CD4-positive, alpha-beta T cell treated with Interleukin-4 for 1 hour (primary cell): Measurements from ENCODE around the gene CARNS1.
"Not testable (repeated sequence)": the region's sequence is repeated elsewhere in the genome, so short reads cannot be mapped to it uniquely, and the experiment has no call there.

Experiments used
- DNase-seq, 2 donors: peaks; one replicate each; pipeline ENCODE4 v3.0.0-alpha.2; 2020 to 2022

CARNS1 gene

DNA sequence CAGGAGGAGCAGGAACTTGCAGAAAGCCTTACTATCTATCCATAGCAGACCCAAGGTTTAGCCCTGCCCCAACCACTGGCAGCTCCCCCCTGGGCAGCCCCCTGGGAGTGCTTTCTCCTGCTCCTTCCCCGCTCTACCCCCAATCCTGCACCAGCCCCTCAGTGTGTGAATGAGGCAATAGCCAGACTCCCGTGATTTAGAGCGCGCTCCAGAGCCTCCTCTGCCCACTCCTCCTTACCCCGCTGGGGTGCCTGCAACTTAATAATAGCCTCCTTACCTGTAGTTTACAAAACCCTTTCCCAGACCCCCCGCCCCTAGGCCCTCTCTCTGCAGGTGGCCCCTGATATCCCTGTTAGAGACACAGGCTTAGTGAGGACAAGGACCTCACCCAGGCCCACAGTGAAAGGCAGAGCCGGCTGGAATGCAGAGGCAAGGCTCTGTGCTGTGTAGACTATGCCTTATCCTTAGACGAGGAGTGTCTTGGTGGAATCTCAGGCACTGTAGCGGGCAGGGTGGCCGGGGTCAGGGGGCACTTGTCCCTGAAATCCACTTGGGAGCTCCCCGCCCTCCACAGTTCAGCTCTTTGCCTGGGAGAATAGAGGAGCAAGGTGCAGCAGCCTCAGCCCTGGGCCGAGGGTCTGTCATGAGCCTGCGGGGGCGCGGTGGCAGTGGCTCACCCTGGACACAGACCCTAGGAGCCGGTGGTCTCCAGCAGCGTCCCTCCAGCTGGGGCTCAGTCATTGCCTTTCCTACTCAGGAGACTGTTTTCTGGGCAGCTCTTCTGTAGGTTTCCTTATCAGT is 4.3 kb upstream of the CARNS1 start:
- no peak for DNase-seq

DNA sequence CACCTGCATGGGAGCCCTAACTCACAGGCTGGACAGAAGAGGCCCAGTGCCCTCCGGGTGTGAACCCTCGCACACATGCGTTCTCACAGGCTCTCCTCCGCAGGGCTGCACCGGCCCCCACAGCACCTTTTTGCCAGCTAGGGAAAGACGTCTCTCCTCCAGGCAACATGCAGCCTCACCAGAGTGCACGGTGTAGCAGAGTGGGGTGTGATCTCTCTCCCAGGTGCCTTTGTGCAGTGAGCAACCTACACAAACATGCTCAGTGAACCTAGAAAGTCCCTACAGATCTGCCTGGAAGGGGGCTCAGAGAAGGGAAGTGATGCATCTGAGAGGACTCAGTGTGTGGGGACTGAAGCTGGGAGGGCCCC is 3.7 kb upstream of the CARNS1 start:
- DNase-seq = no peak

DNA sequence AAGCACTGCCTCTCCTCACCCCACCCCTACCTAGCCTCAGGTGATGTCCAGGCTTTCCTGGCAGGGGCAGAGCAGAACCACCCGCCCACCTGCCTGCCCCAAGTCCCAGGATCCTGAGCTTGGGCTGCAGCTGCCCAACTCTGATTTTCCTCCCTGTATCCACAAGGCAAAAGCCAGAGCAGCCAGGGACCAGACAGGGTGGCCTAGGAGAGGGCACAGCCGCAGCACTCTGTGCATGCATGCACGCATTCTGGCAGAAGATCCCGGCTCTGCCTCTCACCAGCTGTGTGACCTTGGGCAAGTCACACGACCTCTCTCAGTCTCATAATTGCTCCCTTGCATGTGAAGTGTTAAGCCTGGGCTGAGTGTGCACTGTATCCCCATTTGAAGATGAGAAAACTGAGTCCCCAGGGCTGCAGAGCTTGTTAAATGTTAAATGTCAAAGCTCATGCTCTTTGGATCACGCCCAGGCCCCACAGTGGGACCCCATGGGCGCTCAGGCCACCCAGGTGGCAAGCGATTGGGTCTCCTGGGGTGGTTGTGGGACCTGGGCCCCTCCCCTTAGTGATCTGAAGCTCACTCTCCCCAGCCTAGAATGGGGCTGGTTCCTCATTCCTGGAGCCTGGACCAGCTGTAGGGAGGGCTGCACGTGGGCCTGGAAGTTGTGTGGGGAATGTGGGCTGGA is 2.8 kb upstream of the CARNS1 start:
- no peak for DNase-seq

GRCh38 chr11:67413266-67413849 is 2.1 kb upstream of the CARNS1 start:
- DNase-seq = no peak

DNA sequence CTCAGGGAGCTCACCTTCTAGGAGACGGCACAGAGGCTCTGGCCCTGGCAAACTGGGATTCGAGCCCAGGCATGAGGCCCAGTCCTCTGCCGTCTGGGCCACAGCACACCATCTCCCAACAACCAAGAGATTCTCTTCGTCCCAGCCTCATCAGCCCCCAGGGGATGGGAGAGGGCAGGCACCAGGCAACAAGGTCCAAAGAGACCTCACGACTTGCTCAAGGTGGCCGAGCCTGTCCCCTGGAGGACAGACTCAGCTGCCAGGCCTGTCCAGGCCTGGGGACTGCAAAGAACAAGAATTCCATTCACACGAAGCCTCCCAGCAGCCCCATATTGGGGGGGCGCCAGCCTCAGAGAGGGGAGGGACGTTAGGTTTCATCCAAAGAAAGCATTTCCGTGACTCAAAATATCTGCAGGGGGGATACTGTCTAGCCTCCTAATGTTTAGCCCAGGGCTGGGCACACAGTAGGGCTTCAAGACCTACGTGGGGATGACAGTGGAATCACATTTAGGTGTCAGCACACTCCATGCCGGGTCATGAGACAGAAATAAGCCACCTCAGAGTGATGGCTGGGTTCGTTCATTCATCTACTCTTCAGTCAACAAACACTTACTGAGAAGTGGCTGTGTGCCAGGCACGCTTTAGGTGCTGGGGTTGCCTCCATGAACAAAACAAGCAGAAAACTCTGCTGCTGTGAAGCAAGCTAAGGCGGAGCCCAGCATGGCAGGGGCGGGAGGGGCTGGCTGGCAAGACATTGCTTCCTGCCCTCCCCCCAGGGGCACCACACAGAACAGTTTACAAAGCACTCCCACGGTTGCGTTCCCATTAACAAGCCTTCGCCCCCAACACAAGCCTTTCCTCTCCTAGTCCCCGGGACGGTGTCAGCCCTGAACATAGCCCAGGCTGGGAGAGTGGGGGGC is 1.2 kb downstream of the CARNS1 start:
- peak; percentile 90 for DNase-seq

GRCh38 chr11:67417425-67417824 is 1.9 kb downstream of the CARNS1 start:
- no peak for DNase-seq

DNA sequence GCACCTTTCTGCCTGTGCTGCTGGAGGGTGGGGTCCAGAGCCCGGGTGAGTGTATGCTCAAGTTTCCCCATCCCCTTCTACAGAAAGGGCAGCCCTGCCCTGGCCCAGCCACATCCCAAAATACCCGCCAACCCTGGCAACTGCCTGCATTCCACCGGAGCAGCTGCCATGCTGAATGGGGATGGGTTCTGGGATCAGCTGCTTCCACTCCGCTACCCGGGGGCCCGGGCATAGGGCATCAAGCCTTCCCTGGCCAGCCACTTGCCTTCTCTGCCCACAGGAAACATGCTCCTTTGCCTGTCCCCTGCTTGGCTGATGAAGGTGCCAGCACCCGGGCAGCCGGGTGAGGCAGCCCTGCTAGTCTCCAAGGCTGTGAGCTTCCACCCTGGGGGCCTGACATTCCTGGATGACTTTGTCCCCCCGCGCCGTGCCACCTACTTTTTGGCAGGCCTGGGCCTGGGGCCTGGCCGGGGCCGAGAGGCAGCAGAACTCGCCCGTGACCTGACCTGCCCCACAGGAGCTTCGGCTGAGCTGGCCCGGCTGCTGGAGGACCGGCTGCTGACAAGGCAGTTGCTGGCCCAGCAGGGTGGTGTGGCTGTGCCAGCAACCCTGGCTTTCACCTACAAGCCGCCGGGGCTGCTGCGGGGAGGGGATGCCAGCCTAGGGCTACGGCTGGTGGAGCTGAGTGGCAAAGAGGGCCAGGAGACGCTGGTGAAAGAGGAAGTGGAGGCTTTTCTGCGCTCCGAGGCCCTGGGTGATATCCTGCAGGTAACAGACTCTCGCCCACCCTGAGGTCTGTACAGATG is 3.2 kb downstream of the CARNS1 start:
- peak in 1 of 2 donors; percentile 62 for DNase-seq

- no peak for DNase-seq
Observed at GRCh38 chr11:67419325-67420049, 4.0 kb downstream of the CARNS1 start.

DNA sequence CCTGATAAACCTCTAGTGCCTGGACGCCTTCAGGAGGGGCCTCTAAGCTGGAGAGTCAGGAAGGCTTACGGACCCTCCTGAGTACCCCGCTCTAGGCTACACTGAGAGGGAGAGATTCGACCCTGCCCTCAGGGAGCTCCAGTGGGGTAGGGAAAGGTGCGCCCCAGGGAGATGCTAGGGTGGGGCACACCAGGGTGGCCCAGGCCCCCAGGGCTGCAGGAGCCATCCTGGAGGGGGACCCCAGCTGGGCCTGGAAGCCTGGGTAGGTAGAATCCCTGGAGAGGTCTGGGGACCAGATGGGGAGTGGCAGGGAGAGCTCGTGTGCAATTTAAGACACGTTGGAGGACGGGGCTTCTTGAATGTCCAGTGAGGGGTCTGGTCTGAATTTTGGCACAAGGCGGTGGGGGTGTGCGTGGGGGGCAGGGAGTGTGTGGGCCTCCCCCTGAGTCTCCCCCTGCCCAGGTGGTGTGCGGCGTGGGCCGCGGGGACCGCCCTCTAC is 4.7 kb downstream of the CARNS1 start:
- DNase-seq = no peak

DNA sequence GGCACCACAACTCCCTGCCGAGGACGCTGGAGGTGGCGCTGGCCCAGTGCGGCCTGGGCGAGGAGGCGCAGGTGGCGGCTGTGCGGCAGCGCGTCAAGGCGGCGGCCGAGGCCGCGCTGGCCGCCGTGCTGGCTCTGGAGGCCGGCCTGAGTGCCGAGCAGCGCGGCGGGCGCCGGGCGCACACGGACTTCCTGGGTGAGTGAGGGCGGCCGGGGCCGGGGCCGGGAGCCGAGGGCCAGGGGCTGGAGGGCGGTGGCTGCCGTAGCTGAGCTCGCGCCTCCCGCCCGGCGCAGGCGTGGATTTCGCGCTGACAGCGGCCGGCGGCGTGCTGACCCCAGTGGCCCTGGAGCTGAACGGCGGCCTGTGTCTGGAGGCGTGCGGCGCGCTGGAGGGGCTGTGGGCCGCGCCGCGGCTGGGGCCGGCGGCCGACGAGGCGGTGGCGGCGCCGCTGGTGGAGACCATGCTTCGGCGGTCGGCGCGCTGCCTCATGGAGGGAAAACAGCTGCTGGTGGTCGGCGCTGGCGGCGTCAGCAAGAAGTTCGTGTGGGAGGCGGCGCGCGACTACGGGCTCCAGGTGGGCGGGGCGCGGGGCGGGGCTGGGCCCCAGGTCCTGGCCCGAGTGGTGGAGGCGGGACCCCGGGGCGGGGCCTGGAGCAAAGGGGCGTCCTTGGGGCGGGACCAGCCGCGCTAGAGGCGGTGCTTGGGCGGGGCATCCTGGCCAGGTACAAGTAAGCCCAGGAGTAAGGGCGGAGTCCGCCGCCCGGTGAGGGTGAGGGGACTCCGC is 5.4 kb downstream of the CARNS1 start:
- DNase-seq = peak; percentile 97 to 98

DNA sequence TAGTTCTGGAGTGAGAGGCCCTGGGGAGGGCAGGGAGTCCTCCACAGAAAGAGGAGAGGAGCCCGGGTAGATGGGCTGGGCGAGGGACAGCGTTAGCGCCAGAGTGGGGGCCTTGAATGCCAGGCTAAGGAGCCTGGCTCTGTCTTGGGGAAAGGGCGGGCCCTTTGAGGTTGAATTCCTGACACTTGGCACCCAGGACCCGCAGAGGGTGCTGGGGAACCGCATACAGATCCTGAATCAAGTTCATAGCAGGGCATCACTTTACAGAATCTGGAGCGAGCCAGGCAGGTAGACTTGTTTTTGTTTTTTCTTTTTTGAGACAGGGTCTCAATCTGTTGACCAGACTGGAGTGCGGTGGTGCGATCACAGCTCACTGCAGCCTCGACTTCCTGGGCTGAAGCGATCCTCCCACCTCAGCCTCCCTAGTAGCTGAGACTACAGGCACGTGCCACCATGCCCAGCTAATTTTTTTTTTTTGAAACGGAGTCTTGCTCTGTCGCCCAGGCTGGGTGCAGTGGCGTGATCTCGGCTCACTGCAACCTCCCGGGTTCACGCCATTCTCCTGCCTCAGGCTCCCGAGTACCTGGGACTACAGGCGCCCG is 6.1 kb downstream of the CARNS1 start:
- no peak for DNase-seq

DNA sequence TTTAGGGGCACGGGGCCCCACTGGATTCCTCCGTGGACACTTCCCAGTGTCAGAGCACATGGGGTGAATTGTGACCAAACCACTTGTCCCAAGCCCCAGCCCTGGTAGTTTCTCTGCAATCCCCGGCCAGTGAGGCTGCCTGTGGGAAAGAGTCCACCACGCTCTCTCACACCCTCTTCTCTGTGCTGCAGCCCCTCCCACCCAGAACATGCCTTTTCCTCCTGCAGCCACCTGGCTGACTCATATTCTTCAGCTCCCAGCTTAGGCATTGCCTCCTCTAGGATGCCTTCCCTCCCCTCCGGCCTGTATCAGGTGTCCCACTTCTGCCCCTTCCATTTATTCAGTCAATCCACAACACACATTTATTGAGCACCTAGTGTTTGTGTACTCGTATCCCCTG is 7.4 kb downstream of the CARNS1 start:
- no peak for DNase-seq

DNA sequence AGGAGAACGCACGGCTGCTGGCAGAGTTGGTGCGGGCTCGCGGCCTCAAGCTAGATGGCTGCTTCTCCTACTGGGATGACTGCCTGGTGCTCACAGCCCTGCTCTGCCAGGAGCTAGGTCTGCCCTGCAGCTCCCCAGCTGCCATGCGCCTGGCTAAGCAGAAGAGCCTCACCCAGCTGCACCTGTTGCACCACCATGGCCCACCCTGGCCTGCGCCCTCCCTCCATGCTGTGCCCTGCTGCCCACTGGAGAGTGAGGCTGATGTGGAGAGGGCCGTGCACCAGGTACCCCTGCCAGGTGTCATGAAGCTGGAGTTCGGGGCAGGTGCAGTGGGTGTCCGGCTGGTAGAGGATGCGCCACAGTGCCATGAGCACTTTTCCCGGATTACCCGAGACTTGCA is 8.0 kb downstream of the CARNS1 start:
- no peak for DNase-seq

GRCh38 chr11:67423891-67424613 is 8.6 kb downstream of the CARNS1 start:
- no peak for DNase-seq

- not testable (repeated sequence) for DNase-seq
Observed at GRCh38 chr11:67427364-67427859, 11.9 kb downstream of the CARNS1 start.

- DNase-seq = peak; percentile 98
Observed at GRCh38 chr11:67428052-67429001, 12.8 kb downstream of the CARNS1 start, which contains the start of gene RPS6KB2. RPS6KB2 (plus strand) TSS chr11:67428494; CDS start chr11:67428546, 52 bp downstream.

DNA sequence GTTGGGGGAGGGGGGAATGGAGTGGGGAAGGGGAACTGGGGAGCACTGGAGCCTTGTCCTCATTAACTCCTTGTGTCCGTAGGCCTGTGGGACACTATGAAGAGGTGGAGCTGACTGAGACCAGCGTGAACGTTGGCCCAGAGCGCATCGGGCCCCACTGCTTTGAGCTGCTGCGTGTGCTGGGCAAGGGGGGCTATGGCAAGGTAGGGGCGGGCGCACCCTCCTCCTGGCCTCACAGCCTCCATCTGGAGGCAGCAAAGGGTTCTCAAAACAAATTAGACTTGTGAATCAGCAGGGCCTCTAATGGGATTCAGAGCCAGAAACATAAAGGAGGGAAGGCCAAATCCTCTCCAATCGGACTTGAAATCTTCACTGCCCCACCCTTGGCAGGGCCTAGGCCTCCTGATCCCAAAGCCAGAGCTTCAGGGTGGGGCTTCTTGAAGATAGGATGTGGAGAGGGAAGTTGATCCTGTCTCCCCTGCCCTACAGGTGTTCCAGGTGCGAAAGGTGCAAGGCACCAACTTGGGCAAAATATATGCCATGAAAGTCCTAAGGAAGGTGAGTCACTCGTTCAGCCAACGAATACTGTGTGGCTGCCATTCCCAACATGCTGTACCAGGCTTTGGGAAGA is 13.7 kb downstream of the CARNS1 start:
- no peak for DNase-seq
